HL-60 (cell line): ENCODE data around the gene MORN4.
A peak's percentile ranks its signal among the peaks of the same experiment; 100 is the strongest.
"Not testable (repeated sequence)": the region's sequence is repeated elsewhere in the genome, so short reads cannot be mapped to it uniquely, and the experiment has no call there.

Experiments
- DNase-seq, 2 experiments: peaks; one replicate each; pipeline ENCODE4 v3.0.0-alpha.2; 2010 to 2020; ENCODE audit warnings: low read depth in 1 of 2, low spot score in 1 of 2
- H3K27ac ChIP-seq: fragments of 250-450 bp; sonication (Bioruptor Pico); replicated peaks from 2 replicates; pipeline ENCODE4 v1.5.1; 2020; ENCODE audit warnings: mild to moderate bottlenecking, moderate library complexity
- H3K27me3 ChIP-seq: fragments of 250-450 bp; sonication (Bioruptor Pico); 2 replicates; pipeline ENCODE4 v1.5.1; 2021; ENCODE audit warnings: mild to moderate bottlenecking, moderate library complexity; ENCODE audit not compliant: insufficient read depth, poor library complexity, severe bottlenecking
- H3K4me3 ChIP-seq: replicated peaks from 2 replicates; pipeline ENCODE4 v1.5.1; 2011; ENCODE audit warnings: mild to moderate bottlenecking, control low read depth, low read length; ENCODE audit not compliant: insufficient read depth
- CTCF ChIP-seq: IDR thresholded peaks from one replicate; pipeline ENCODE4 v1.5.1; 2011; ENCODE audit warnings: low read length, control low read depth, inconsistent platforms; ENCODE audit not compliant: insufficient read depth
- GABPA ChIP-seq: IDR thresholded peaks from 2 replicates; pipeline ENCODE4 v1.6.1; 2012; ENCODE audit warnings: low read depth
- POLR2AphosphoS5 ChIP-seq: IDR thresholded peaks from 2 replicates; pipeline ENCODE4 v1.6.1; 2012; ENCODE audit warnings: low read depth
- REST ChIP-seq: IDR thresholded peaks from 2 replicates; pipeline ENCODE4 v1.6.1; 2012; ENCODE audit warnings: low read depth; ENCODE audit not compliant: insufficient replicate concordance
- SPI1 ChIP-seq: IDR thresholded peaks from 2 replicates; pipeline ENCODE4 v1.6.1; 2012; ENCODE audit warnings: low read depth, mild to moderate bottlenecking, borderline replicate concordance

Gene MORN4

GRCh38 chr10:97640174-97640867 lies 7.0 kb upstream of the MORN4 start, which contains the start of gene PI4K2A:
PI4K2A (plus strand) TSS chr10:97640671; CDS start chr10:97640743, 72 bp downstream.
- H3K4me3 ChIP-seq, result peak within 1 kb of the TSS; percentile 88
- no peak within 1 kb of the TSS for H3K27ac ChIP-seq
- TF ChIP-seq CTCF, result no peak
- no peak for TF ChIP-seq GABPA
- TF ChIP-seq POLR2AphosphoS5, result no peak
- TF ChIP-seq REST, result no peak
- TF ChIP-seq SPI1, result no peak
- DNase-seq, result peak; percentile 96 to 99
- no peaks in the 10 kb centered on the region for H3K27me3 ChIP-seq

GRCh38 chr10:97639090-97639489 lies 5.8 kb upstream of the MORN4 start:
- DNase-seq, H3K4me3 ChIP-seq, H3K27me3 ChIP-seq, H3K27ac ChIP-seq: not testable (repeated sequence)

GRCh38 chr10:97635577-97635976 lies 2.3 kb upstream of the MORN4 start:
- peaks cover 3% of the 10 kb centered on the region for H3K27me3 ChIP-seq
- DNase-seq, result no peak
- no peak overlapping the region for H3K27ac ChIP-seq
- no peak overlapping the region for H3K4me3 ChIP-seq
- TF ChIP-seq REST, result no peak
- TF ChIP-seq SPI1, result no peak

- Histone ChIP-seq H3K27ac (no peak overlapping the region), H3K27me3 (peaks cover 3% of the 10 kb centered on the region), H3K4me3 (peak overlapping the region; percentile 82; the same call in 1 of the 2 replicates)
- TF ChIP-seq CTCF, result no peak
- TF ChIP-seq GABPA, result no peak
- TF ChIP-seq REST, result no peak
- TF ChIP-seq POLR2AphosphoS5, result no peak
- TF ChIP-seq SPI1, result no peak
- no peak for DNase-seq
Observed at GRCh38 chr10:97633921-97634320, 621 bp upstream of the MORN4 start.
